MM.1S (cell line): ENCODE data around the gene SPRED2.
A peak's percentile ranks its signal among the peaks of the same experiment; 100 is the strongest.

ENCODE experiments used
- DNase-seq: peaks from one replicate; pipeline ENCODE4 v3.0.0-alpha.2; 2015
- H2AFZ ChIP-seq: fragments of 300-600 bp; sonication (generic); 2 replicates; pipeline ENCODE4 v1.6.0; 2016; ENCODE audit warnings: antibody characterized with exemption, low read length
- H3F3A ChIP-seq: fragments of 300-600 bp; sonication (generic); 2 replicates; pipeline ENCODE4 v1.6.1; 2016; ENCODE audit warnings: mild to moderate bottlenecking, antibody characterized with exemption, low read length, moderate library complexity, mixed read lengths; ENCODE audit not compliant: insufficient read depth
- H3K27ac ChIP-seq: fragments of 300-600 bp; sonication (generic); 2 replicates; pipeline ENCODE4 v1.5.1; 2016; ENCODE audit warnings: mild to moderate bottlenecking, low read length
- H3K27me3 ChIP-seq: fragments of 300-600 bp; sonication (generic); replicated peaks from 2 replicates; pipeline ENCODE4 v1.6.0; 2016; ENCODE audit warnings: low read length; ENCODE audit not compliant: insufficient read depth
- H3K36me3 ChIP-seq: fragments of 300-600 bp; sonication (generic); replicated peaks from 2 replicates; pipeline ENCODE4 v1.6.1; 2016; ENCODE audit warnings: mild to moderate bottlenecking, low read length, mixed read lengths; ENCODE audit not compliant: insufficient read depth
- H3K4me1 ChIP-seq: fragments of 300-600 bp; sonication (generic); 2 replicates; pipeline ENCODE4 v1.6.1; 2016; ENCODE audit warnings: low read length, mixed read lengths
- H3K4me2 ChIP-seq: fragments of 300-600 bp; sonication (generic); 2 replicates; pipeline ENCODE4 v1.6.0; 2016; ENCODE audit warnings: low read depth, low read length
- H3K4me3 ChIP-seq: fragments of 300-600 bp; sonication (generic); 2 replicates; pipeline ENCODE4 v1.5.1; 2016; ENCODE audit warnings: low read length, mixed read lengths
- H3K79me2 ChIP-seq: fragments of 300-600 bp; sonication (generic); 2 replicates; pipeline ENCODE4 v1.6.1; 2016; ENCODE audit warnings: mixed run types, low read length, mixed read lengths
- H3K9ac ChIP-seq: fragments of 300-600 bp; sonication (generic); 2 replicates; pipeline ENCODE4 v1.6.1; 2016; ENCODE audit warnings: low read length, mixed read lengths
- H3K9me2 ChIP-seq: fragments of 300-600 bp; sonication (generic); replicated peaks from 2 replicates; pipeline ENCODE4 v1.6.1; 2016; ENCODE audit warnings: mild to moderate bottlenecking, low read length, mixed read lengths; ENCODE audit not compliant: insufficient read depth
- H3K9me3 ChIP-seq: fragments of 300-600 bp; sonication (generic); replicated peaks from 2 replicates; pipeline ENCODE4 v1.6.1; 2016; ENCODE audit warnings: mild to moderate bottlenecking, low read length, mixed read lengths; ENCODE audit not compliant: insufficient read depth
- H4K20me1 ChIP-seq: fragments of 300-600 bp; sonication (generic); 2 replicates; pipeline ENCODE4 v1.6.1; 2016; ENCODE audit warnings: mild to moderate bottlenecking, low read length, moderate library complexity, mixed read lengths; ENCODE audit not compliant: insufficient read depth
- EZH2 ChIP-seq: fragments of 300-600 bp; sonication (generic); optimal IDR thresholded peaks from 2 replicates; pipeline ENCODE3; 2017; ENCODE audit warnings: low read depth, mild to moderate bottlenecking, antibody characterized with exemption, low read length, mixed read lengths
- EZH2phosphoT487 ChIP-seq: fragments of 300-600 bp; sonication (generic); IDR thresholded peaks from 2 replicates; pipeline ENCODE4 v1.6.1; 2018; ENCODE audit warnings: antibody characterized with exemption, low read length
- TF ChIP-seq, protein P1 (sequence below): fragments of 300-600 bp; sonication (generic); IDR thresholded peaks from 2 replicates; pipeline ENCODE4 v1.5.1; 2016; ENCODE audit warnings: antibody characterized with exemption, low read length, mixed read lengths

Gene SPRED2

DNA sequence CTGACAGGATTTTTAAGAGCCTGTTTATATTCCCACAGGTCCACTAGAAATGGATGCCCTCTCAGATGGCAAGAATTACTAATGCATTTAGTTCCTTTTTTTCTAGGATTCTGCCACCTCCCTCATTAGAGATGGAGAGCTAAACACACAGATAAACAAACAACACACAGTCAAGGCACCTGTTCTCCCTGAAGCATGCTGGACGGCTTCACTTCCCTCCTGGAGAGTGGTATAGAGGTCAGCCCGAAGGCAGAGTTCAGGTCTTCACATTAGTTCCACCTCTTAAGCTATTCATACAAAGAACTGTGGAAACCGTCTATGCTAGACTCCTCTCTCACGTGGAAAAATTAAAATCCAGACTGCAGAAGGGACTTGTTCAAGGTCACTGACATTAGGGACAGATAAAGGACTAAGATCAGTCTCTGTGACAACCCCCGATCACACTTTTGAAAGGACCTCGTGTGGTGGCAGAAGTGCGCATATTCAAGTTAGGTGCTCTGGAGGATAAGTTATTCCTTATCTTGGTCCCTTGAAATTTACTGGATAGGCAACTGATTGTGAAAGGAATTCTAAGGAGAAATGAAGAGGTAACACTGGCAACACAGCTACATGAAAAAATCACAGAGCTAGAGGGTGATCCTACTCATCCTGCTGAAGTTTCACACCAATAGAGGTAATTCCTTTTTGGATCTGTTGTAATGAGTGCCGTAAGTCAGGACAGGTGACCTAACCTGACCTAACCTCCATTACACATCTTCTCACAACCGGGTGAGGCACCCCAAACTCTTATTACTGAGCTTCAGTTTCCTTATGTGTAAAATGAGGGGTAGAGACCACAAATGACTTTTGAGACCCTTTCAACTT, 75.1 kb downstream of the SPRED2 start:
- Histone ChIP-seq H3K9me2 (no peaks in the 10 kb centered on the region), H3K9ac (peak overlapping the region; percentile 63), H3K36me3 (no peaks in the 10 kb centered on the region), H3K4me1 (peaks cover 50% of the 10 kb centered on the region), H3K79me2 (peaks cover 94% of the 10 kb centered on the region), H2AFZ (no peak overlapping the region), H3F3A (peaks cover 29% of the 10 kb centered on the region), H3K4me2 (peak overlapping the region; percentile 93), H3K9me3 (no peaks in the 10 kb centered on the region), H4K20me1 (no peaks in the 10 kb centered on the region; the same call in 1 of the 2 replicates), H3K4me3 (peak overlapping the region; percentile 46), H3K27ac (peak overlapping the region; percentile 92), H3K27me3 (no peaks in the 10 kb centered on the region)
- no peak for DNase-seq
- TF ChIP-seq EZH2phosphoT487 (no peak), EZH2 (no peak)
- TF ChIP-seq, protein P1, sequence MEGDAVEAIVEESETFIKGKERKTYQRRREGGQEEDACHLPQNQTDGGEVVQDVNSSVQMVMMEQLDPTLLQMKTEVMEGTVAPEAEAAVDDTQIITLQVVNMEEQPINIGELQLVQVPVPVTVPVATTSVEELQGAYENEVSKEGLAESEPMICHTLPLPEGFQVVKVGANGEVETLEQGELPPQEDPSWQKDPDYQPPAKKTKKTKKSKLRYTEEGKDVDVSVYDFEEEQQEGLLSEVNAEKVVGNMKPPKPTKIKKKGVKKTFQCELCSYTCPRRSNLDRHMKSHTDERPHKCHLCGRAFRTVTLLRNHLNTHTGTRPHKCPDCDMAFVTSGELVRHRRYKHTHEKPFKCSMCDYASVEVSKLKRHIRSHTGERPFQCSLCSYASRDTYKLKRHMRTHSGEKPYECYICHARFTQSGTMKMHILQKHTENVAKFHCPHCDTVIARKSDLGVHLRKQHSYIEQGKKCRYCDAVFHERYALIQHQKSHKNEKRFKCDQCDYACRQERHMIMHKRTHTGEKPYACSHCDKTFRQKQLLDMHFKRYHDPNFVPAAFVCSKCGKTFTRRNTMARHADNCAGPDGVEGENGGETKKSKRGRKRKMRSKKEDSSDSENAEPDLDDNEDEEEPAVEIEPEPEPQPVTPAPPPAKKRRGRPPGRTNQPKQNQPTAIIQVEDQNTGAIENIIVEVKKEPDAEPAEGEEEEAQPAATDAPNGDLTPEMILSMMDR, result no peak

DNA sequence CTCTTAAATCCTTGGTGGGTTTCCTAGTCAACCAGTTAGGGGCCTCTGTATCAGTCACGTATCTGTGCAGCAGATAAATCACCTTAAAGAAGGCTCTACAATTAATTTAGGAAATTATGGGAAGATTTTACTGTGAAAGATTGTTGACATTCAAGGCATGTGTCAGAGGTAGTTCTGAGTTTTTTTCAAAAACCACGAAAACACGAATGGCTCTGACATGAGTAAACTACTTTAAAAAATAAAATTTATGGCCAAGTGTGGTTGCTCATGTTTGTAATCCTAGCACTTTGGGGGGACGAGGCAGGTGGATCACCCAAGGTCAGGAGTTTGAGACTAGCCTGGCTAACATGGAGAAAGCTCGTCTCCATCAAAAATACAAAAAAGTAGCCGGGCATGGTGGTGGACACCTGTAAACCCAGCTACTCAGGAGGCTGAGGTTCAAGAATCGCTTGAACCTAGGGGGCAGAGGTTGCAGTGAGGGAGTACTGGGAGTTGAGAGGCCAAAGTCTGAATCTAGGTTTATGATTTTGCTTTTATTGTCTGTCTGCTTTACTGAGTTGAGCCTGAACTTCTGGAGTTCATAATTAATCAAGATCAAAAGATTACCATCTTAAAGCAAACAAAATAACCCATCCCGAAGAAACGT, 77.1 kb downstream of the SPRED2 start:
- H3K79me2 ChIP-seq, result peaks cover 94% of the 10 kb centered on the region
- no peaks in the 10 kb centered on the region for H3K36me3 ChIP-seq
- no peak overlapping the region for H3K9ac ChIP-seq
- H3K27ac ChIP-seq, result no peak overlapping the region
- H3K4me1 ChIP-seq, result peaks cover 54% of the 10 kb centered on the region
- no peak overlapping the region for H3K4me3 ChIP-seq
- no peak for TF ChIP-seq EZH2
- TF ChIP-seq, protein P1, result no peak
- no peak for TF ChIP-seq EZH2phosphoT487
- H3K27me3 ChIP-seq, result no peaks in the 10 kb centered on the region
- no peaks in the 10 kb centered on the region for H3K9me3 ChIP-seq
- H3K4me2 ChIP-seq, result no peak overlapping the region
- H3K9me2 ChIP-seq, result no peaks in the 10 kb centered on the region
- H3F3A ChIP-seq, result peaks cover 29% of the 10 kb centered on the region
- H2AFZ ChIP-seq, result no peak overlapping the region
- no peak for DNase-seq
- peaks cover 3% of the 10 kb centered on the region; the same call in 1 of the 2 replicates for H4K20me1 ChIP-seq

DNA sequence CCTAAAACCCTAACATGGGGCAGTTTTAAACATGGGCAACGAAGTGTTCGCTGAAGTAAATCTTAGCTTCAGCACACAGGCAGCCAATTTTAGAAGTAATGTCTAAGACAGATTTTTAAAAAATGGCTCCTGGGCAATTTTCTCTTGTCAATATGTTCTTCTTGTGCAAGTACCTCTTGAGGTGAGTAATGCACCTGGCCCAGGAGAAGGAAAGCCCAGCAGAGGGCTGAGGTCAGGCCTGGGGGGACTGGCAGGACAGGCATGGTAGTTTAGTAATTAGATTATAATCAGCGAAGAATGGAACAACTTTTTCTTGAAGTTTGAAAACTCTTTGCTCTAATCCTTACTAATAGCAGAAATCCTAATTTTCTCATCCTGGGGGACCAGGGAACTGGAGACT, 77.6 kb downstream of the SPRED2 start:
- no peaks in the 10 kb centered on the region for H3K36me3 ChIP-seq
- peaks cover 30% of the 10 kb centered on the region for H3F3A ChIP-seq
- no peak overlapping the region for H2AFZ ChIP-seq
- H3K4me2 ChIP-seq, result no peak overlapping the region
- no peaks in the 10 kb centered on the region for H3K27me3 ChIP-seq
- no peak overlapping the region for H3K9ac ChIP-seq
- H3K79me2 ChIP-seq, result peaks cover 94% of the 10 kb centered on the region
- peaks cover 54% of the 10 kb centered on the region for H3K4me1 ChIP-seq
- H3K9me2 ChIP-seq, result no peaks in the 10 kb centered on the region
- no peak for DNase-seq
- H3K27ac ChIP-seq, result no peak overlapping the region
- no peak overlapping the region for H3K4me3 ChIP-seq
- TF ChIP-seq EZH2, result no peak
- no peak for TF ChIP-seq EZH2phosphoT487
- TF ChIP-seq, protein P1, result no peak
- peaks cover 8% of the 10 kb centered on the region for H4K20me1 ChIP-seq
- H3K9me3 ChIP-seq, result no peaks in the 10 kb centered on the region
